Muscle layer of colon (tissue), 2 donors: Measurements from ENCODE around the gene FAM8A1.
"Not testable (repeated sequence)": the region's sequence is repeated elsewhere in the genome, so short reads cannot be mapped to it uniquely, and the experiment has no call there.

Experiments used
- H3K27ac ChIP-seq: one replicate; pipeline ENCODE4 v1.7.0; 2013; ENCODE audit warnings: low read depth, mild to moderate bottlenecking, low read length, moderate library complexity
- H3K27me3 ChIP-seq, 2 donors: one replicate each; pipeline ENCODE4 v1.7.0; 2013; ENCODE audit warnings: low read length in 2 of 2, mild to moderate bottlenecking in 2 of 2; ENCODE audit not compliant: insufficient read depth in 2 of 2, control insufficient read depth in 1 of 2
- H3K36me3 ChIP-seq: one replicate; pipeline ENCODE4 v1.7.0; 2013; ENCODE audit warnings: mild to moderate bottlenecking, low read length; ENCODE audit not compliant: insufficient read depth
- H3K4me1 ChIP-seq: one replicate; pipeline ENCODE4 v1.7.0; 2013; ENCODE audit warnings: mild to moderate bottlenecking, low read length; ENCODE audit not compliant: insufficient read depth
- H3K4me3 ChIP-seq, 2 donors: one replicate each; pipeline ENCODE4 v1.7.0; 2013; ENCODE audit warnings: low read length in 2 of 2, low read depth in 1 of 2, mild to moderate bottlenecking in 1 of 2, moderate library complexity in 1 of 2
- H3K9ac ChIP-seq: one replicate; pipeline ENCODE4 v1.7.0; 2013; ENCODE audit warnings: low read length
- H3K9me3 ChIP-seq: one replicate; pipeline ENCODE4 v1.7.0; 2013; ENCODE audit warnings: mild to moderate bottlenecking, low read length
- donor health status: abdominal sarcoma.
- donor health status: Adenocarcinoma of cecum.

Gene FAM8A1, protein sequence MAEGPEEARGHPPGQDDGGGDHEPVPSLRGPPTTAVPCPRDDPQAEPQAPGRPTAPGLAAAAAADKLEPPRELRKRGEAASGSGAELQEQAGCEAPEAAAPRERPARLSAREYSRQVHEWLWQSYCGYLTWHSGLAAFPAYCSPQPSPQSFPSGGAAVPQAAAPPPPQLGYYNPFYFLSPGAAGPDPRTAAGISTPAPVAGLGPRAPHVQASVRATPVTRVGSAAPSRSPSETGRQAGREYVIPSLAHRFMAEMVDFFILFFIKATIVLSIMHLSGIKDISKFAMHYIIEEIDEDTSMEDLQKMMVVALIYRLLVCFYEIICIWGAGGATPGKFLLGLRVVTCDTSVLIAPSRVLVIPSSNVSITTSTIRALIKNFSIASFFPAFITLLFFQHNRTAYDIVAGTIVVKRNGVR

DNA sequence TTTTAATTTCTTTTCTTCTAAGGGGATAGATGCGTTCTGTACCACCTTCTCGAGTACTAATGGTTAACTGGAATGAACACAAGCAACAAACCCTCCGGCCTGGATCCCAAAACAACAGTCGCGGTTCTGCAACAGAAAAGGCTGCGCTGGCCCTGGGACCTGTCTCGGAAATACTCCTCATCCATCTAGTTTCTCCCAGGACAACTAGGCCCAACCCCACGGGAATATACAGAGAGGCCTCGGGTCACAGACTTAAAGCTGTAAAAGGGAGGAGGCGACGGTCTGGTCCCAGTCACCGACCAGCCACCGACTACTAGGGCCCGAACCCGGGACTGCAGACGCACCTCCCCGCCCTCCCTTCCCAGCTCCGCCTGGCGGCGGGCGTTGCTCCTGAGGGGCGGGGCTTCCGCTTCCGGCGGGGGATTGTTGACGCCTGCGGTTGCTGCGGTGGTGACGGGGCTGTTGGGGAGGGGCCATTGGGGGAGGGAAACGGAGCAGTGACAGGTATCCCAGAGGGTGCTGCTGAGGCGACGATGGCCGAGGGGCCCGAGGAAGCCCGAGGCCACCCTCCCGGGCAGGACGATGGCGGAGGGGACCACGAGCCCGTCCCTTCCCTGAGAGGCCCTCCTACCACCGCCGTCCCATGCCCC lies at the start of gene FAM8A1:
FAM8A1 (plus strand) TSS at position 426 of the 650 bp plus-strand sequence; CDS start at position 534, 108 bp downstream.
- Histone ChIP-seq H3K4me1 (peaks cover 16% of the 10 kb centered on the region), H3K27me3 (no peaks in the 10 kb centered on the region), H3K9ac (peak within 1 kb of the TSS; percentile 91), H3K36me3 (peaks cover 12% of the 10 kb centered on the region), H3K4me3 (peak within 1 kb of the TSS; percentile 74 to 99), H3K27ac (peak within 1 kb of the TSS; percentile 93), H3K9me3 (no peaks in the 10 kb centered on the region)

DNA sequence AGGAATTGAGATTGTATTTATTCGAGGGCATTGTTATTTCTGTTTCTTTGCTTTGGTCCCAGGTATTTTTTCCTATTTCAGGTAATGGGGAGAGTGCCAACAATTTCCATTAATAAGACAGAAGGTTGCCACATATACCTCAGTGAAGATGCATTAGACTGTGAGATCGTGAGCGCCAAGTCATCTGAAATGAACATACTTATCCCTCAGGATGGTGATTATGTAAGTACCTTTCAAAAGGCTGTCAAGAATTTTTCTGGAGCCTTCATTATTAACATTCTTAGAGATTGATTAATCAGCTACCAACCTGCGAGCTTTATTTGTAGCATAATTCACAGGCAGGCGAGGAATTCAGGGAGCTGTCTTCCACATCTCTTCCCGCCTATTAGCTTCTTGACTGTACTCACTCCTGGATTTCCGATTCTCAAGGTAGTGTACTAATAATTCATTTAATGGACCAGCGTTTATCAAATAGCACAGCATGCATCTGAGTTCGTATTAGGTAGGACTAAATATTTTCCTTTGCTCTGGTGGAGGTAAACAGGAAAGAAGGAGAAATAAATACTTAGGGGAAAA lies 48.6 kb upstream of the FAM8A1 start:
- no peaks in the 10 kb centered on the region for H3K27me3 ChIP-seq
- H3K9me3 ChIP-seq: no peaks in the 10 kb centered on the region
- no peak overlapping the region for H3K4me3 ChIP-seq
- H3K27ac ChIP-seq: no peak overlapping the region
- H3K4me1 ChIP-seq: no peaks in the 10 kb centered on the region
- H3K36me3 ChIP-seq: peaks cover 4% of the 10 kb centered on the region
- H3K9ac ChIP-seq: no peak overlapping the region

DNA sequence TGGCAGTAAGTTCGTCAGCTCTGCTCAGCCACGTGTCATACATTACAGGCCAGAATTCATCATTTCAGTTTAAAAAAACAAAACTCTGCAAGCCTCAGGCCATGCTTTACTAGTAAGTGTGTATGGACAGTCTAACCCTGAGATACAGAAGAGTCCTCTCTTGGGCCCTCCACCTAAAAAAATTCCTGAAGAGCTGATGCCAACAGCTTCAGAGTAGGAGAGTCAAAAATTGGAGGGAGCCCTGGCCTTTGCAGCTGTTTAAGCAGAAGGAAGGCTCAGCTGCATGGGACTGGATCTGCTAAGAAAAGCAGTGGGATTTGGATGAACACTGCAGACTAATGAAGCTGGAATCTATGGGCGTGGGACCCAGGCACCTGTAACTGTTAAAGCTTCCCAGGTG lies 47.2 kb upstream of the FAM8A1 start:
- no peaks in the 10 kb centered on the region for H3K4me1 ChIP-seq
- no peak overlapping the region for H3K9ac ChIP-seq
- no peaks in the 10 kb centered on the region for H3K9me3 ChIP-seq
- H3K4me3 ChIP-seq: no peak overlapping the region
- H3K27me3 ChIP-seq: no peaks in the 10 kb centered on the region
- no peak overlapping the region for H3K27ac ChIP-seq
- H3K36me3 ChIP-seq: peaks cover 8% of the 10 kb centered on the region

DNA sequence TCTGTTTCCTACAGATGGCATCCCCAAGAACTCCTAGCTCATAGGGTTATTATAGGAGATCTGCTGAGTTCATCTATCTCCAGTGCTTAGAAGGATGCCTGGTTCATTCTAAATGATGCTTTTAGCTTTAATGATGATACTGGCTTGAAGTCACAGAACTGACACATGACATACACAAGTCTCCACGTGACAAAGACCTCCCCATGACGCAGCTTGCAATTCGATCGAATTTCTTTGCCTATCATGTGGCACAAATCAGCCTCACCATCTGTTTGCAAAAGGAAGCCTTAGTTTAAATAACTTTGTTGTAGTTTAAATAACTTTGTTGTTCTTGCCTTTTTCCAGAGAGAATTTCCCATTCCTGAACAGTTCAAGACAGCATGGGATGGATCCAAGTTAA lies 44.1 kb upstream of the FAM8A1 start:
- Histone ChIP-seq H3K9me3 (no peaks in the 10 kb centered on the region), H3K4me3 (no peak overlapping the region), H3K4me1 (no peaks in the 10 kb centered on the region), H3K27ac (no peak overlapping the region), H3K36me3 (peaks cover 8% of the 10 kb centered on the region), H3K27me3 (no peaks in the 10 kb centered on the region), H3K9ac (no peak overlapping the region)

DNA sequence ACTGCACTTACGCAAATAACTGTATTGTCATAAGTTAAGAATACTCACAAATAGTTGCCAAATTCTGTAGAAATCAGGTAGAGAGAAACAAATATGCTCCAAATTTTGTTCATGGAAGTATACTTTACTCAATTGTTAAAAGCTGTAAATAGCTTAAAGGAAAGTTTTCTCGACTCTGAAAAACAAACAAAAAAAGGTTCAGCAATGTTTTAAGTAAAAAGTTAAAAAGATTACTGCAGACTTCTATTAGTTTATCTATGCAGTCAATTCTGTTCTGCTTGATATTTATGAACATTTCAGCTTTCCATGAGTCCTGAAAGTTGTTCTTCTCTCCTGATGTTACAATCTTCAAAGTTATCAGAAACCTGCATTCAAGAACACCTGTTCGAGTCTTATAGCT lies 37.5 kb upstream of the FAM8A1 start:
- no peak overlapping the region for H3K9ac ChIP-seq
- H3K36me3 ChIP-seq: no peaks in the 10 kb centered on the region
- no peaks in the 10 kb centered on the region for H3K27me3 ChIP-seq
- no peaks in the 10 kb centered on the region for H3K9me3 ChIP-seq
- no peak overlapping the region for H3K27ac ChIP-seq
- no peaks in the 10 kb centered on the region for H3K4me1 ChIP-seq
- no peak overlapping the region for H3K4me3 ChIP-seq

DNA sequence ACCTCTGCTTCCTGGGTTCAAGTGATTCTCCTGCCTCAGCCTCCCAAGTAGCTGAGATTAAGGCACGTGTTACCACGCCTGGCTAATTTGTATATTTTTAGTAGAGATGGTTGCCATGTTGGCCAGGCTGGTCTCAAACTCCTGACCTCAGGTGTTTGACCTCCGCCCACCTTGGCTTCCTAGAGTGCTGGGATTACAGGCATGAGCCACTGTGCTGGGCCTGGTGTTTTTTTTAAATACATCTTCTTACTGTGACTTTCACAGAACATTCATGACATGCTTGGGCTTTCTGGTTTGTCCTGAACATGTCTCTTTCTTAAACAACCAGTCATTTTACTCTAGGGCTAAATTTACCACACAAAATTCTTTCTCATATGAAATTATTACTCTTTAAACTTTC lies 34.7 kb upstream of the FAM8A1 start:
- Histone ChIP-seq H3K4me1 (no peaks in the 10 kb centered on the region), H3K36me3 (no peaks in the 10 kb centered on the region), H3K9me3 (no peaks in the 10 kb centered on the region), H3K9ac (no peak overlapping the region), H3K27ac (no peak overlapping the region), H3K27me3 (no peaks in the 10 kb centered on the region), H3K4me3 (no peak overlapping the region)

DNA sequence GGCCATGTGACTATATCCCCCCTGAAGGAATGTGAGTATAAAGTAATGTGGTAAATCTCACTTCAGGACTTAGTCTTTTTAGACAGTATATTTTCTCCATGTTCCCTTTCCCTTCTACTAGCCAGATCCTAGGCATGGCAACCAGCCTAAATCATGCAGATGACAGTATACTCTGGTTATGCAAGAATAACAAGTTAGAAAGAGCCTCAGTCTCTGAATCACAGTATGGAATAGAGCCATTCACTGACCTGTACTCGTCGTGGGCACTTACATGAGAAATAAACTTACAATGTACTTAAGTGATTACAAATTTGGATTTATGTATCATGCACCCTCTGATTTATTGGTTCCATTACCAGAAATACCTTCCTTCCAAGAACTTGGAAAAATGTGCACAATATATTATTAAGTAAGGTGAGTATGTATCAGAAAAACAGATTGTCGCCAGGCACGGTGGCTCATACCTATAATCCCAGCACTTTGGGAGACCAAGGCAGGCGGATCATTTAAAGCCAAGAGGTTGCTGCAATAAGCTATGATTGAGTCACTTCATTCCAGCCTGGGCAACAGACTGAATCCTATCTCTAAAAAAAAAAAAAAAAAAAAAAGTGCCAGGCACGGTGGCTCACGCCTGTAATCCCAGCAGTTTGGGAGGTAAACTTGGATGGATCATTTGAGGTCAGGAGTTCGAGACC lies 25.1 kb upstream of the FAM8A1 start:
- peaks cover 5% of the 10 kb centered on the region for H3K4me1 ChIP-seq
- peaks cover 6% of the 10 kb centered on the region for H3K9me3 ChIP-seq
- H3K27ac ChIP-seq: no peak overlapping the region
- H3K36me3 ChIP-seq: no peaks in the 10 kb centered on the region
- no peaks in the 10 kb centered on the region for H3K27me3 ChIP-seq
- H3K9ac ChIP-seq: no peak overlapping the region
- no peak overlapping the region for H3K4me3 ChIP-seq

DNA sequence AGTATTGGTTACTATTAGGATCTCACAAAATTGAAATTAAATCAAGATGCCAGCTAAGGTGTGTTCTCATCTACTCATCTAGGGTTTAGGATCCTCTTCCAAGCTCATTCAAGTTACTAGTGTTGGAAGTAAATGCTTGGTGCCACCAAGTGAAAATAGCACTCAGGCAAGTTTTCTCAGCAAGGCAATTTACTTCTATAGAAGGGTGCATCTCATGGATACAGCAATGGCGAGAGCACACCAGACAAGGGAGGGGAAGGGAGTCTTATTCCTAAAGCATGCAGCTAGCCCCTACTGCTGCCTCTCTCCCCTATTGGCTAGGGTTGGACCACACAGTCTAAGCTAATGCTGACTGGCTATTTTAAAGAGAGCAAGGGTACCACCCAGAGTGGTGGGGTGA lies 23.0 kb upstream of the FAM8A1 start:
- no peak overlapping the region for H3K4me3 ChIP-seq
- no peaks in the 10 kb centered on the region for H3K36me3 ChIP-seq
- H3K27ac ChIP-seq: no peak overlapping the region
- peaks cover 6% of the 10 kb centered on the region for H3K9me3 ChIP-seq
- no peaks in the 10 kb centered on the region for H3K27me3 ChIP-seq
- H3K4me1 ChIP-seq: peaks cover 5% of the 10 kb centered on the region
- no peak overlapping the region for H3K9ac ChIP-seq

DNA sequence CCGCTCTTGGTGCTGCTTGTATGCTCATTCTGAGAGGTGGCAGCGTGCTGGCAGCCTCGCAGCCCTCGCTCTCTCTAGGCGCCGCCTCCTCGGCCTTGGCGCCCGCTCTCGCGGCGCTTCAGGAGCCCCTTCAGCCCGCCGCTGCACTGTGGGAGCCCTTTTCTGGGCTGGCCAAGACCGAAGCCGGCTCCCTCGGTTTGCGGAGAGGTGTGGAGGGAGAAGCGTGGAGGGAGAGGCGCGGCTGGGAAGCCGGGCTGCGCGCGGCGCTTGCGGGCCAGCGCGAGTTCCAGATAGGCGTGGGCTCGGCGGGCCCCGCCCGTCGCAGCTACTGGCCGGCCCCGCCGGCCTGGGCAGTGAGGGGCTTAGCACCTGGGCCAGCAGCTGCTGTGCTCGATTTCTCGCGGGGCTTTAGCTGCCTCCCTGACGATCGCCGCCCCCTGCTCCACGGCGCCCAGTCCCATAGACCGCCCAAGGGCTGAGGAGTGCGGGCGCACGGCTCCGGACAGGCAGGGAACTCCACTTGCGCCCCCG lies 19.5 kb upstream of the FAM8A1 start:
- Histone ChIP-seq H3K27me3 (no peaks in the 10 kb centered on the region), H3K36me3 (no peaks in the 10 kb centered on the region), H3K27ac (peak overlapping the region; percentile 80), H3K4me3 (peak overlapping the region; percentile 52 to 62), H3K4me1 (peaks cover 11% of the 10 kb centered on the region), H3K9me3 (peaks cover 6% of the 10 kb centered on the region), H3K9ac (no peak overlapping the region)

DNA sequence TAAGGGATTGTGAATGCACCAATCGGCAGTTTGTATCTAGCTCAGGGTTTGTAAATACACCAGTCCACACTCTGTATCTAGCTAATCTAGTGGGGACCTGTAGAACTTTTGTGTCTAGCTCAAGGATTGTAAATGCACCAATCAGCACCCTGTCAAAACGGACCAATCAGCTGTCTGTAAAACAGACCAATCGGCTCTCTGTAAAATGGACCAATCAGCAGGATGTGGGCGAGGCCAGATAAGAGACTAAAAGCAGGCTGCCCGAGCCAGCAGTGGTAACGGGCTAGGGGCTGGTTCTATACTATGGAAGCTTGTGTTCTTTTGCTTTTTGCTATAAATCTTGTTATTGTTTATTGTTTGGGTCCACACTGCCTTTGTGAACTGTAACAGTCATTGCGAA lies 18.8 kb upstream of the FAM8A1 start:
- not testable (repeated sequence) for H3K9me3 ChIP-seq, H3K27me3 ChIP-seq, H3K36me3 ChIP-seq, H3K4me3 ChIP-seq, H3K9ac ChIP-seq
- peaks cover 11% of the 10 kb centered on the region for H3K4me1 ChIP-seq
- H3K27ac ChIP-seq: peak overlapping the region; percentile 41

DNA sequence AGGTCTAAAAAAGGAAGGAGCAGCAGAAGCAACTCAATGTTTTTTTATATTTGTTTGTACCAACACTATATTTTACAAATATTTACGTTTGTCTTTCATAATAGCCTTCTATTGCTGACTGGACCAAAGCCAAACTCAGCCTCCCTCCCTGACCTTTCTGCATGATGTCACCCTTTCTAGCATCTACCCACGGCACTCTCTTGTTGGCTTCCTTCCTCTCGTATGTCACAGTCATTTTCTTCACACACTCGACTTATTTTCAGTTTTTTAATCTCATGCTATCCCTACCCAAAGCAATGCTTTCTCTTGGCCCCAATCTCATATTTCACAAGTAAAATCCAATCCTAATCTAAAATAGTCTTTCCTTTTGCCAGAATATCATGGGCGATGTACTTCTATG lies 16.3 kb upstream of the FAM8A1 start:
- no peak overlapping the region for H3K4me3 ChIP-seq
- H3K9ac ChIP-seq: no peak overlapping the region
- no peaks in the 10 kb centered on the region for H3K36me3 ChIP-seq
- peak overlapping the region; percentile 61 for H3K27ac ChIP-seq
- H3K27me3 ChIP-seq: no peaks in the 10 kb centered on the region
- no peaks in the 10 kb centered on the region for H3K9me3 ChIP-seq
- peaks cover 11% of the 10 kb centered on the region for H3K4me1 ChIP-seq
